Fibroblast of villous mesenchyme (primary cell): Measurements from ENCODE around the gene MIEF2. TPM values are rescaled to one million over a fixed set of nuclear protein-coding genes. Genes with fewer than 3 reads are reported as not detected.

Source experiments
- DNase-seq: peaks from one replicate; pipeline ENCODE4 v3.0.0-alpha.2; 2010; ENCODE audit warnings: low read depth
- H3K4me3 ChIP-seq: 2 replicates; pipeline ENCODE4 v1.5.1; 2011; ENCODE audit warnings: low read depth, mild to moderate bottlenecking, low read length
- total RNA-seq: library from RNA; depleted of rRNA; stranded (reverse); fragments of >200 nt; gene quantifications from 2 replicates; pipeline ENCODE4 v1.2.3, GENCODE V29; 2012
- TF ChIP-seq, protein P1 (sequence below): IDR thresholded peaks from 2 replicates; pipeline ENCODE4 v1.5.1; 2012; ENCODE audit warnings: low read depth, mild to moderate bottlenecking, low read length; ENCODE audit not compliant: insufficient read depth

Gene MIEF2
- total RNA-seq, 1 donor = 16.4 TPM

DNA sequence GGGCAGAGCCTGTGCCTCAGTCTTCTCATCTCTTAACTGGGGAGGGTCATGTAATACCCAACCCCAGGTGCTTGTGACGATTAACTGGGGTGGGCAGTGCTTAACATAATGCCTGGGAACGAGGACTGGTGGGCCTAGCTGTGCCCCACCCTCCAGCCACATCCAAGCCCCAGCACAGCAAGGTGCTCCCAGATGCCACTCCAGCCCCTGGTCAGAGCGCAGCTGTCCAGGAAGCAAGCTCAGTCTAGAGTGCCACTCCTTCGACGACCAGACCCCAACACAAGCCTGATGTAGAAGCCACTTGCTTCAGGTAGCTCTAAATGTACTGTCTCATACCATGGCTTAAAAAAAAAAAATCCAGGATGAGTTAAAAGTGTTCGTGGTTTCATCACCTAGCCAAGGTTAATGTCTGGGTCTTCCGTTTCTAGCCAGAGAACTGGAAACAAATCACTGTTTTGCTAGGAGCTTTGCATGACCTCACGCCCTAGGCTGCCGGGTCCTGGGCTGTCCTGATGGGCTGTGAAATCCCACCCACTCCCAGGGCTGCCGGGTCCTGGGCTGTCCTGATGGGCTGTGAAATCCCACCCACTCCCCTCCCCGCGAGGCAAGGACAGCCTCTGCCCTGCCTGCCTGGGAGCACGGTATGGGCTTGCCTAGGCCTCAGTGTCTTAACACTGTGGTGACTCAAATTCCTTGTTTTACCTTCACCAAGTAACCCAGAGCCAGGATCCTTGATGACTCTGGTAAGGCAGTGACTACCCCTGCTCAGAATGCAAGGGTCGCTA, 7.7 kb downstream of the MIEF2 start:
- TF ChIP-seq, protein P1, sequence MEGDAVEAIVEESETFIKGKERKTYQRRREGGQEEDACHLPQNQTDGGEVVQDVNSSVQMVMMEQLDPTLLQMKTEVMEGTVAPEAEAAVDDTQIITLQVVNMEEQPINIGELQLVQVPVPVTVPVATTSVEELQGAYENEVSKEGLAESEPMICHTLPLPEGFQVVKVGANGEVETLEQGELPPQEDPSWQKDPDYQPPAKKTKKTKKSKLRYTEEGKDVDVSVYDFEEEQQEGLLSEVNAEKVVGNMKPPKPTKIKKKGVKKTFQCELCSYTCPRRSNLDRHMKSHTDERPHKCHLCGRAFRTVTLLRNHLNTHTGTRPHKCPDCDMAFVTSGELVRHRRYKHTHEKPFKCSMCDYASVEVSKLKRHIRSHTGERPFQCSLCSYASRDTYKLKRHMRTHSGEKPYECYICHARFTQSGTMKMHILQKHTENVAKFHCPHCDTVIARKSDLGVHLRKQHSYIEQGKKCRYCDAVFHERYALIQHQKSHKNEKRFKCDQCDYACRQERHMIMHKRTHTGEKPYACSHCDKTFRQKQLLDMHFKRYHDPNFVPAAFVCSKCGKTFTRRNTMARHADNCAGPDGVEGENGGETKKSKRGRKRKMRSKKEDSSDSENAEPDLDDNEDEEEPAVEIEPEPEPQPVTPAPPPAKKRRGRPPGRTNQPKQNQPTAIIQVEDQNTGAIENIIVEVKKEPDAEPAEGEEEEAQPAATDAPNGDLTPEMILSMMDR = no peak
- peak; percentile 21 for DNase-seq
- H3K4me3 ChIP-seq = no peak overlapping the region

DNA sequence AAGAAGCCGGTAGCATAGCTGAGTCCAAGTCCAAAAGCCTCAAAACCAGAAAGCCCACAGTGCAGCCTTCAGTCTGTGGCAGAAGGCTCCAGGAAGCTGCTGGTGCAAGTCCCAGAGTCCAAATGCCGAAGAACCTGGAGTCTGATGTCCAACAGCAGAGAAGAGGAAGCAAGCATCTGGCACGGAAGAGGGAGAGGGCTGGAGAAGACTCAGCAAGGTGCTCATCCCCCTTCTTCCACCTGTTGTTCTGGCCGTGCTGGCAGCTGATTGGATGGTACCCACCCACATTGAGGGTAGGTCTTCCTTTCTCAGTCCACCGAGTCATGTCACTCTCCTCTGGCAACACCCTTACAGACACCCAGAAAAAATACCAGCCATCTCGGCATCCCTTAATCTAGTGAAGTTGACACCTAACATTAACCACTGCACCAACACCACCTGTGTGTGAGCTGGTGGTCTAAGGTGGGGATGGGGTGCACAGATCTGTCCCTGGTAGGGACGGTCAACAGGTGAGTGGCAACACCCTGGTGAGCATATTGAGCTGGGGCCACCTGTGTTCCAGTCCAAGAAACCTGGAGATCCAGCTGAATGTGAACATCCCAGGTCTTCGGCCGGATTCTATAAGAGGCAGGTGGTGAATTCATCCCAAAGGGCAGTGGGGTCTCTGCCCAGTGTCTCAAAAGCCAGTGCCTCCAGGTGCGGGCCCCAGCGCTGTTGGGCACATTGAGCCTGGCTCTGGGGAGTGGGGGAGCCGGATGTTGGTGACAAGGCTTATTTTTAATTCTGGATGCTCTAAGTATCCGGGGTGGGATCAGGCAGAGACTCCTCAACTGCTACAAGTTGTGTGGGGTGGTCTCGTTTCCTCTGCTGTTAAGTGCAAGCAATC, 9.8 kb downstream of the MIEF2 start:
- H3K4me3 ChIP-seq = no peak overlapping the region
- DNase-seq = no peak
- TF ChIP-seq, protein P1 = no peak

- no peak for DNase-seq
- H3K4me3 ChIP-seq = no peak overlapping the region
- TF ChIP-seq, protein P1 = no peak
Observed at GRCh38 chr17:18277076-18277475, 16.6 kb downstream of the MIEF2 start.

DNA sequence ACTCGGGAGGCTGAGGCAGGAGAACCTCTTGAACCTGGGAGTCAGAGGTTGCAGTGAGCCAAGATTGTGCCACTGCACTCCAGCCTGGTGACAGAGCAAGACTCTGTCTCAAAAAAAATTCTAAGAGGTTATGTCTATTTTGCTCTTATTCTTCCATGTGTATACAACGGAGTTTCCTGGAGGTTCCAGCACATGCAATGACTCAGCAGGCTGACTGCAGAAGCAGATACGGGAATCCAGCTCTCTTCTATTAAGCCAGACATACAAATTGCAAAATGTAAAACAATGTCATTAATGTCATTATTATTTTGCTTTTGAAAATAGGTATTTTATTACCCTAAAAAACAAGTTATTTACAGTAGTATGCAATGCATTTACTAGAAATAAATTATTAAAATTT, 18.4 kb downstream of the MIEF2 start:
- H3K4me3 ChIP-seq = no peak overlapping the region
- TF ChIP-seq, protein P1 = no peak
- DNase-seq = peak; percentile 38

GRCh38 chr17:18280249-18280648, 19.8 kb downstream of the MIEF2 start:
- TF ChIP-seq, protein P1 = no peak
- DNase-seq = no peak
- no peak overlapping the region for H3K4me3 ChIP-seq

DNA sequence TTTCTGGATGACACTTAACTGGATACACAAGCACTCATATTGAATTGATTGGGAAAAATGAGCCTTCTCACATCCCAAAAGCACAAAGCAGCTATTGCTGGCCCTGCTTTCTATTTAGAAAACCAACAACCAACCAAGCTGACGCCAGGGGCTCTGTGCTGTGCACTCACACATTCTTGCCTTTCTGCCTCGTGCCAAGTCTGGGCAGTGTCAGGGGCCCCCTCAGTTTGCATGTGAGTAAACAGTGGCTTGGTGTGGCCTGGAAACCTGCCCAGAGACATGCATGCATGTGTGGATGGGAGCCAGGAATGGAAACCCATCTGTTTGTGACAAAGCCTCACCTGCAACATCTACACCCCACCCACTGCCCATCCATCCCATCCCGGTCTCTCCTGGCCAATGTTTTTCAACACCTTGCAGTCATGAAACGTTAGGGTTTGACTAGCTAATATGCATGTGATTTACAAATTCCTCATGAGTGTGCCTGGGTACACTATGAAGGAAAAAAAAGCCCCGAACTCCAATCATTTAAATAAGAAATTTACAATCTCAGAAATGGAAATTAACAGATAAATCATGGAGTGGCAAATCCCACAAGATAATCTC, 20.4 kb downstream of the MIEF2 start:
- TF ChIP-seq, protein P1 = no peak
- H3K4me3 ChIP-seq = no peak overlapping the region
- no peak for DNase-seq
